Activated T-cell treated with anti-CD3 and anti-CD28 coated beads for 24 hours (primary cell): ENCODE data around the gene MAST4.

Experiments used
- DNase-seq: peaks from one replicate; pipeline ENCODE4 v3.0.0-alpha.2; 2020; ENCODE audit warnings: low read depth

MAST4 gene

GRCh38 chr5:67214707-67215447 lies 618.7 kb downstream of the MAST4 start:
- DNase-seq, result no peak

GRCh38 chr5:67215519-67216471 lies 619.6 kb downstream of the MAST4 start:
- DNase-seq, result peak; percentile 53

GRCh38 chr5:67216564-67216963 lies 620.4 kb downstream of the MAST4 start:
- DNase-seq, result no peak
